Stimulated activated CD4-positive, alpha-beta T cell treated with anti-CD3 and anti-CD28 coated beads, TNF-alpha, amount 100 ng/mL, for 24 hours (primary cell): ENCODE data around the gene LACTBL1.
A peak's percentile ranks its signal among the peaks of the same experiment; 100 is the strongest.

Experiments
- DNase-seq, 3 experiments: peaks; one replicate each; pipeline ENCODE4 v3.0.0-alpha.2; 2020; ENCODE audit warnings: low read depth in 3 of 3

The LACTBL1 gene

DNA sequence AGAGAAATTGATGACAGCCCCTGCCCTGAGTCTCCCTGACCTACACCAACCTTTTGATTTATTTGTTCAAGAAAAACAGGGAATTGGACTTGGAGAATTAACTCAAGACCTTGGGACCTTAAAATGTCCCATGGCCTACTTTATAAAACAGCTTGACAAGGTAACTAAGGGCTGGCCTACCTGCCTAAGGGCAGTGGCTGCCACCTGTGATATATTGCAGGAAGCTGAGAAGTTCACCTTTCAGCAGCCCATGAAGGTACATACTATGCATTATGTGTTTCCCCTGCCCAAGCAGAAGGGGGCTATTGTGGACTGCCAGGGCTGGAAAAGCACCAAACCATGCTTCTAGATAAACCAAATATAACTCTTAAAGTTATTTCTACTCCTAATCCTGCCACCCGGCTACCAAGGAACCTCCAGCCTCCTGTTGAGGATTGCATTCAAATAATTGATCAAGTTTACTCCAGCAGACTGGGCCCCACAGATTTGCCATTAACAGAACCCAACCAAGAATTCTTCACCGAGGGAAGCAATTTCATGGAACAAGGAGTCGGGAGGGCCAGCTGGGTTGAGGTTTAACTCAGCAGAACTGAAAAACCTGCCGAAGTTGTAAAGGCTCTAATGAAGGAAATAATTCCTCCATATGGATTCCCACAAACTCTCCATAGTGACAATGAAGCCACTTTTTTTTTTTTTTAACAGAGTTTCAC is 28.2 kb downstream of the LACTBL1 start:
- DNase-seq, result no peak

DNA sequence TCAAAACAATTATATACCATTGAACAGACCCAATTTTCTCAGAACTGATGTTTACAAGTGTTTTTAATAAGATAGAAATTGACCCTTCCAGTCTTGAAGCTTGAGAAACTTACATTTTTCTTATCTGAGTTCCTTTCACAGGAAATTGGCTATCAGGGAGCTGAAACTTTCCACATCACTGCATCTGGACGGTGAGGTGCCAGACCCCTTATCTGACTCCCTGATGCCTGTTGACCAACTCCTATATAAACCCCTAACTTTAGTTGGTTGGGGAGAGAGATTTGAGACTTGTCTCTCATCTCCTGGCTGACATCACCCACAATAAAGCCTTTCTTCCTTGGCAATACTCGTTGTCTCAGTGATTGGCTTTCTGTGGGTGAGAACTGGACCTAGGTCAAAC is 31.4 kb downstream of the LACTBL1 start:
- no peak for DNase-seq

DNA sequence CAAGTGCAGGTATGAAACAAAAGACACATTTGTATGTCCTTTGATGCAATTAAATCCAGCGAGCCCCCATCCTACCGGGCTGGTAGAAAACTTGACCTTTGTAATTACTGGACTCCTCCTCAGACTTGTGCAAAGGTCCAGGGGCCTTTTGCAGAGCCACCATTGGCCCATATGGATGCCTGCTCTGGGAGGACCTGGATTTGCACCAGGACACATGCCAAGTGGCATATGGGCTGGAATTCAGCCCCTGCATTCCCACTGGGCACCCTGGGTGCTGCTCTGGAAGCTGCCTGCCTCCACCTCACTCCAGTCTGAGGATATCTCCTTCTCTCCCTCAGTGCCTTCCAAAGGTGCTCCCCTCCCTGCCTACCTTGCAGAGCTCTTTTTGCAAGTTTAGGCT is 36.0 kb downstream of the LACTBL1 start:
- DNase-seq, result no peak

- no peak for DNase-seq
Measured at GRCh38 chr1:22935433-22935832, 37.2 kb downstream of the LACTBL1 start.

DNA sequence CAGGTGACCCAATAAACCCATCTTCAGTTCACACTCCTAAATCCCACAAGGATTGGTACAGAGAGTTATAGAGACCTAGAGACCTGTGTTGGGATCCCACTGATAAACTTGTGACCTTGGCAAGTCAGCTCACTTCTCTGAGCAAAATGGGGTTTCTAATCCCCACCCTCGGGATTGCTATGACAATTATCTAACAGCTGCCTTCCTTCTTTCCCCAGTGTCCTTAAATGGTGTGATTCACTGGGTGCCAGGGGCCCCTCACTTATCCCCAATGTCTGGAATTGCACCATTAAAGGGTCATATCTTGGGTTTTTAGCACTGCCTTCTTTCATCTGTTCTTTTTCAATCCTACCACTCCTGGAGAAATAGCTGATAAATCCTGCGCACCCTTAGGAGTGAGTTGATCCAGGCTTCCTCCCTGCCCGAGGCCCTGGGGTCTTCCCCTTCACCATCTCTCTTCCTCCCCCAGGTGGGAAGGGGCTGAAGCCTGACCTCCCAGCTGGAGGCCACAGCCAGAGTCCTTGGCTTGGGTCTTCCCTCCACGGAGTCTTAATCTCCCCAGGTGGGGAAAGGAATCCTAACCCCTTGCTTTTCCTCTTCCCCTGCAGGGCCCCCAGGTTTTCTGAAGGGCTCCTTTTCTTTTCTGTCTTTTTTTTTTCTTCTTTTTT is 39.7 kb downstream of the LACTBL1 start:
- DNase-seq, result no peak

DNA sequence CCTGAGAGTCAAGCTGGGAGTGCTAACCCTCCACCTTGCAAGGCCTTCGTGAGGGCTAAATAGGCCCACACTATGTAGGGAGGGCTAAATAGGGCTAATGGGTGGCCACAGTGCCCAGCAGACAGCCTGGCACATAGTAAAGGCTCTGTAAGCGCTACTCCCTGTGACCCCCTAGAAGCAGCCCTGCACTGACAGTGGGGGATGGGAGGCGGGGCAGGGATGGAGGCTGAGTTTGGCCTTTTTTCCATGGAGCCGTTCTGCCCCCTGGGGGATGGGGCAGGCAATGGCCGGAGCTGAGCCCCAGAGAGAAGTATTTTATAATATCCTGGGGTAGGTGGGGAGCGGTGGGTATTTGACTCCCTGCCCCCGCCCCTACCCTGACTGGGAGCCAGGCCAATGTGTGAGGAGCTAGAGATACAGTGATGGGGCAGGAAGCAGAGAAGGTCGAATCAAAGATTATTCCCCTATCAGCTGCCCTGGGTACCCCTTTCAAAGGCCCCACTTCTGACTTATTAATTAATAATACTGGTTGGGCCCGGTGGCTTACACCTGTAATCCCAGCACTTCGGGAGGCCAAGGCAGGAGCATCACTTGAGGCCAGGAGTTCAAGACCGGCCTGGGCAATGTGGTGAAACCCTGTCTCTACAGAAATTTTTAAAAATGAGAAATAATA is 42.3 kb downstream of the LACTBL1 start:
- DNase-seq, result peak in 1 of 3 experiments; percentile 38

GRCh38 chr1:22925111-22925510 is 47.6 kb downstream of the LACTBL1 start:
- no peak for DNase-seq

DNA sequence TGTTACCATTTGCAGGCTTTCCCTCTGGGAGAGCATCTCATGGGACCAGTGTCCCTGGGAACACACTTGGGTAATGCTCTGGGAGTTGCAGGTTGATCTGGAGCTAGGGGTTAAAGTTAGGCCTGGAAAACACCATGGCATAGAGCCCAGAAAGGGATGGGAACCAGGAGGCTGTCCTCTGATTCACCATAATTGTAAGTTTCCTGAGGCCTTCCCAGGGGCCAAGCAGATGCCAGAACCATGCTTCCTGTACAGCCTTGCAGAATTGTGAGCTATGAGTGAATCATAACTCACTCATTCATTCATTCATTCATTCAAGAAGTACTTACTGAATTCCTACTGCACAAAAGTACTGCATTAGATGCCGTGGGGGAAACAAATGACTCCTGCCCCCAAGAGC is 50.0 kb downstream of the LACTBL1 start:
- no peak for DNase-seq

- DNase-seq, result no peak
Measured at GRCh38 chr1:22921452-22922126, 51.1 kb downstream of the LACTBL1 start.

- no peak for DNase-seq
Measured at GRCh38 chr1:22920734-22921451, 51.8 kb downstream of the LACTBL1 start.

DNA sequence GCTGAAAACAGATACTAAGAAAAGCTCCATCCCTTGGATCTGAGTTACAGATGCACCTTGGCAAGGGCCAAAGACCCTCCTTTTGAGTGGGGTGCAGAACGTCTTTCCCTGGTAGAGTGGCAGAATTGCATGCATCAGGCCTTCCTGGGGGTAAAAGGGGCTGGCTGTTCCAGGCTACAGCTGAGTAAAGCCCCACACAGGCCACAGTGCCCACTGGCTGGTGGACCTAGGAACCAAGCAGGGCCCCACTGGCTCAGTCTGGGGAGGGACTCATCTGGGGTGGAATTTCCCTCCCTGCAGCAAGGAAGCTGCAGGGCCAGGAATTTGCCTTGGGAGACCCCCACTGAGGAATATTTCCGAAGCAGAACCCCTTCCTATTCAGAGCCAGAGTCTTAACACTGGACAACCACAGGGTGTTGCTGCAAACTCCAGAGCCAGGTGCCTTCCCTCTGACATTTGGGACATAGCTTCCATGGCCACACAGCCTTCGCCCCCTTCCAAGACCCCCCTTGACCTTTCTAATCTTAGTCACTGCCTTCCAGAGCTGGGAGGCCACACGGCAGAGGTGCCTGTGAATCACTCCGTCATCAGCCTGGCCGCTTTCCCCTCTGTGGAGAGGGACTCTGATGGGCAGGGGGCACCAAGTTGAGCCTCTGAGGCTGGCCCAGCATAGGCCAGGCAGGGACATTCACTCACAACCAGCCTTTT is 52.5 kb downstream of the LACTBL1 start:
- no peak for DNase-seq

DNA sequence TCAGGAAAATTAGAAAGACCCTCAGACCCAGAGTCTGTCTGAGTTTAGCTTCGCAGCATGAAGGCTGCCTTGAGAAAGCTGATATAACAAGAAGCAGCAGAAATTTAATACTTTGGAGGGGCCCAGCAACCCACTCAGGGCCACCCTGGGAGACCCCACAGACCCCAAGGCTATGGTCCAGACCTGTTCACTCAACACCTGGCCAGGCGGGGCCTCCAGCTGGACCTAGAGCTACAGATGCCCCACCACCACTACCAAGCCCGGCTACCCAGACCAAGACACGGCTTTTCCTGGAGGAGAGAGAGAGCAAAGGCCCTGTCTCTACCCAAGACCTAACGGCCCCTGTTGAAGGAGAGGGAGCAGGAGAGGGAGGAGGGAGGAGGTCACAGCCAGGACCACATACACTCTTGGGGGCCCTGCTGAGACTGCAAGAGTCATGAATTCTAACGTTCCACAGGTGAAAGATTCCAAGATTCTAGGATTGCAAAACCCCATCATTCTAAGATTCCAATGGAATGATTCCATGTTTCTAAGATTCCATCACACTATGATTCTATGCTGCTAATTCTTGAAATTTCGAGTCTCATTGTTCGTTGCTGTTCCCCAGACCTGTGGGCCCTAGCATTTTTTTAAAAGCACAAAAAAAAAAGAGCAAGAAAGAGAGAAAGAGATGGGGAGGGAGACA is 53.2 kb downstream of the LACTBL1 start:
- no peak for DNase-seq

GRCh38 chr1:22918644-22919043 is 54.0 kb downstream of the LACTBL1 start:
- no peak for DNase-seq

GRCh38 chr1:22917989-22918388 is 54.7 kb downstream of the LACTBL1 start:
- DNase-seq, result no peak

- no peak for DNase-seq
Measured at GRCh38 chr1:22916471-22916820, 56.2 kb downstream of the LACTBL1 start.

- no peak for DNase-seq
Measured at GRCh38 chr1:22915816-22916470, 56.7 kb downstream of the LACTBL1 start.

- no peak for DNase-seq
Measured at GRCh38 chr1:22915231-22915630, 57.4 kb downstream of the LACTBL1 start.

- no peak for DNase-seq
Measured at GRCh38 chr1:22914633-22915217, 57.9 kb downstream of the LACTBL1 start.

DNA sequence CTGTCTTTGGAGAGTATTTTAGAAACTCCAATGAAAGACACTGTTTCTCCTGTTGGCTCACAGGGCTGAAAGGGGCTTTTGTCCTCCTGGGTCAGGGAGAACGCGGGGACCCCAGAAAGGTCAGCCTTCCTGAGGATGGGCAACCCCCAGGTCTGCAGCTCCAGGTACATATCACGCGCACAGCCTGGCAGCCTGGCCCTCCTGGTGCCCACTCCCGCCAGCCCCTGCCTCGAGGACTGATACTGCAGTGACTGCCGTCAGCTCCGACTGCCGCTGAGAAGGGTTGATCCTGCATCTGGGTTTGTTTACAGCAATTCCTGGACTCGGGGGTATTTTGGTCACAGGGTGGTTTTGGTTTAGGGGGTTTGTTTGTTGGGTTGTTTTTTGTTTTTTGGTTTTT is 58.5 kb downstream of the LACTBL1 start:
- no peak for DNase-seq
